ENCODE measurements around the gene GRM7. TPM values are rescaled to one million over a fixed set of nuclear protein-coding genes. Genes with fewer than 3 reads are reported as not detected.

The GRM7 gene
- total RNA-seq, 1 experiment from 2014 or later, result not detected

DNA sequence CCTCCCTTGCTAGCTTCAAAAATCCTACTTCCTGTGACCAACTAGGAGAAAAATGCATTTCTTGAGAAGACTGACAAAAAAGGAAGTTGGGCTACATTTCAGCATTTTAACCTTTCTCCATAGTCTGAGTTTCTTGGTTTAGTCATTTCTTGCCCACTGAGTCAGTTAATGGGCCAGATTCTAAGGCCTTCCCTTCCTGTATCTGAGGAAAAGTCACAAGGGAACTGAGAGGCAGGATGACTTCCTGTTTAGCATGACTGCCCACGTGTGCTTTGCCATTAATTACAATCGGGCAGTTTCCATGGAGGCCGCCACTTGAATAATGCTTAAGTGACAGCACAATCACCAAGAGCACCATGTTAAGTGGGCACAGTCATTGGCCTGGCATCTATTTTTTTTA, 846.3 kb downstream of the GRM7 start:
- TF ChIP-seq, protein P1, sequence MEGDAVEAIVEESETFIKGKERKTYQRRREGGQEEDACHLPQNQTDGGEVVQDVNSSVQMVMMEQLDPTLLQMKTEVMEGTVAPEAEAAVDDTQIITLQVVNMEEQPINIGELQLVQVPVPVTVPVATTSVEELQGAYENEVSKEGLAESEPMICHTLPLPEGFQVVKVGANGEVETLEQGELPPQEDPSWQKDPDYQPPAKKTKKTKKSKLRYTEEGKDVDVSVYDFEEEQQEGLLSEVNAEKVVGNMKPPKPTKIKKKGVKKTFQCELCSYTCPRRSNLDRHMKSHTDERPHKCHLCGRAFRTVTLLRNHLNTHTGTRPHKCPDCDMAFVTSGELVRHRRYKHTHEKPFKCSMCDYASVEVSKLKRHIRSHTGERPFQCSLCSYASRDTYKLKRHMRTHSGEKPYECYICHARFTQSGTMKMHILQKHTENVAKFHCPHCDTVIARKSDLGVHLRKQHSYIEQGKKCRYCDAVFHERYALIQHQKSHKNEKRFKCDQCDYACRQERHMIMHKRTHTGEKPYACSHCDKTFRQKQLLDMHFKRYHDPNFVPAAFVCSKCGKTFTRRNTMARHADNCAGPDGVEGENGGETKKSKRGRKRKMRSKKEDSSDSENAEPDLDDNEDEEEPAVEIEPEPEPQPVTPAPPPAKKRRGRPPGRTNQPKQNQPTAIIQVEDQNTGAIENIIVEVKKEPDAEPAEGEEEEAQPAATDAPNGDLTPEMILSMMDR (conservative IDR thresholded peaks at IDR 0.05; ENCODE audit: low read depth, low read length), result no peak
- TF ChIP-seq EZH2 (IDR thresholded peaks at IDR 0.05; ENCODE audit: low read length, unreplicated experiment) (no peak), EZH2phosphoT487 (IDR thresholded peaks at IDR 0.05; ENCODE audit: borderline replicate concordance, low read length) (no peak)
- H3K4me2 ChIP-seq (ENCODE audit: low read length), result no peak overlapping the region
- no peak overlapping the region for H3K27ac ChIP-seq (ENCODE audit: low read length)
- no peaks in the 10 kb centered on the region for H3K9me2 ChIP-seq (replicated peaks; ENCODE audit: low read length)
- peaks cover 10% of the 10 kb centered on the region for H3K9me3 ChIP-seq (ENCODE audit: low read length)
- BruUV-seq (replicated peaks), result no TSS peak
- intact Hi-C loops (cut with micrococcal nuclease), result no loop called here
- no peak overlapping the region for H2AFZ ChIP-seq (ENCODE audit: low read length)
- no peaks in the 10 kb centered on the region for H3K4me1 ChIP-seq (ENCODE audit: insufficient read depth, low read length)
- CTCF ChIA-PET, result no interaction called here
- H3K36me3 ChIP-seq (ENCODE audit: low read depth, low read length), result no peaks in the 10 kb centered on the region
- no peak for ATAC-seq
- H3K4me3 ChIP-seq (ENCODE audit: low read length), result no peak overlapping the region
- H3K27me3 ChIP-seq (ENCODE audit: low read length), result no peaks in the 10 kb centered on the region
- POLR2A ChIA-PET (ENCODE audit: unreplicated experiment), result no interaction called here
- no peak for DNase-seq
- no peak overlapping the region for H3K9ac ChIP-seq (ENCODE audit: low read length)
- no peaks in the 10 kb centered on the region for H4K20me1 ChIP-seq (ENCODE audit: low read length)
- no peaks in the 10 kb centered on the region for H3K79me2 ChIP-seq (ENCODE audit: low read length)
- H3F3A ChIP-seq (ENCODE audit: low read length, unreplicated experiment), result no peaks in the 10 kb centered on the region

DNA sequence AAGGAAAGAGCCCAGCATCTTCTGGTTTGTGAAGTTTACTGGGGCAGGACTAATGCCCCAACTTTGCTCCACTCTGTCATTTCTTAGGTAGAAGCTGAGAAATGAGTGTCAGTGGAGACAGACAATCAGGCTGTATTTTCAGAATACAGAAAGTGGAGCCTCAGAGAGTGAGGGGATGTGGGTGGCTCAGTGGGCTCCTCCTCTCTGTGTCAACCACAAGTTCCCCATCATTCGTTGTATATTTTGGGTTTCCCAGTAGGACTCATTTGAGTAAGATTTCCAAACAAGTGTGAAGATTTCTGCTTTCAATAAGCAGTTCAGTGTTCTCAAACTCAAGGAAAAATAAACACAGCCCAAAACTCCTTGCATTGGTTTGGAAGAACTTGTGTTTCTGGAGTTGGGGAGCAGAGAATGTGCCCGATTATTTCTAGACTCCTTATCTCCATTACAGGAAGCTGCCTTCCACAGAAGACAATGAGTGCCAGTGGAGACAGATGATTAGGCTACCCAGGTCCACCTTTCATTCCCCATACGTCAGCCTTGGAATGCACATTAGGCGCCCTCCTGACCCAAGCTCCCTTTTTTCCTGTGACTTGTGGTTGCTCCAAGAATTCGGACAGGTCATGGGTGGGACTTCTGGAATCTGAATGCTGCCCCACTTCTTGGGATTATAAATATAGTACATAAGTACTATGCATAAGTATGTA, 848.6 kb downstream of the GRM7 start:
- Histone ChIP-seq H3K79me2 (ENCODE audit: low read length) (no peaks in the 10 kb centered on the region), H3K27me3 (ENCODE audit: low read length) (no peaks in the 10 kb centered on the region), H3K4me3 (ENCODE audit: low read length) (no peak overlapping the region), H3K9me3 (ENCODE audit: low read length) (peaks cover 13% of the 10 kb centered on the region), H3K36me3 (ENCODE audit: low read depth, low read length) (no peaks in the 10 kb centered on the region), H3K9ac (ENCODE audit: low read length) (no peak overlapping the region), H3K9me2 (replicated peaks; ENCODE audit: low read length) (no peaks in the 10 kb centered on the region), H3K27ac (ENCODE audit: low read length) (no peak overlapping the region), H3K4me2 (ENCODE audit: low read length) (no peak overlapping the region), H4K20me1 (ENCODE audit: low read length) (no peaks in the 10 kb centered on the region), H3F3A (ENCODE audit: low read length, unreplicated experiment) (no peaks in the 10 kb centered on the region), H3K4me1 (ENCODE audit: insufficient read depth, low read length) (no peaks in the 10 kb centered on the region), H2AFZ (ENCODE audit: low read length) (no peak overlapping the region)
- BruUV-seq (replicated peaks), result no TSS peak
- DNase-seq (no peak), ATAC-seq (no peak)
- TF ChIP-seq EZH2phosphoT487 (IDR thresholded peaks at IDR 0.05; ENCODE audit: borderline replicate concordance, low read length), result no peak
- TF ChIP-seq EZH2 (IDR thresholded peaks at IDR 0.05; ENCODE audit: low read length, unreplicated experiment), result no peak
- TF ChIP-seq, protein P1 (conservative IDR thresholded peaks at IDR 0.05; ENCODE audit: low read depth, low read length), result no peak
- POLR2A ChIA-PET (ENCODE audit: unreplicated experiment), result no interaction called here
- CTCF ChIA-PET, result no interaction called here
- intact Hi-C loops (cut with micrococcal nuclease), result no loop called here

DNA sequence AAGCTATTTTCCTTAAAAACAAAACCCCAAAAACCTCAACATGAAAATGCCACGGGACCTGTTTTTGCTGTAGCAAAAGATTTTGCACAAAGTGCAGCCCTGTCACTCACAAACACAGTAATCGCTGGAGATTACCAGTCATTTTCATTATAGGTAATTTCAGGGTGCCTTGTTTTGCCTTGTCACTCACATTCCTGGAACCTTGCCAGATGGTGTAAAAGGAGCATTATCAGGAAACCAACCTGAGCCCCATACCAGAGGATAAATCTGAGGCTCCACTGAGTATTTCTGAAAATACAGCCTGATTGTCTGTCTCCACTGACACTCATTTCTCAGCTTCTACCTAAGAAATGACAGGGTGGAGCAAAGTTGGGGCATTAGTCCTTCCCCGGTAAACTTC, 849.4 kb downstream of the GRM7 start:
- CTCF ChIA-PET, result no interaction called here
- Histone ChIP-seq H3K27ac (ENCODE audit: low read length) (no peak overlapping the region), H3K4me1 (ENCODE audit: insufficient read depth, low read length) (no peaks in the 10 kb centered on the region), H3K36me3 (ENCODE audit: low read depth, low read length) (no peaks in the 10 kb centered on the region), H3K79me2 (ENCODE audit: low read length) (no peaks in the 10 kb centered on the region), H4K20me1 (ENCODE audit: low read length) (no peaks in the 10 kb centered on the region), H3K9me2 (replicated peaks; ENCODE audit: low read length) (no peaks in the 10 kb centered on the region), H3K9ac (ENCODE audit: low read length) (no peak overlapping the region), H3K9me3 (ENCODE audit: low read length) (peaks cover 16% of the 10 kb centered on the region), H3K4me2 (ENCODE audit: low read length) (no peak overlapping the region), H3K27me3 (ENCODE audit: low read length) (no peaks in the 10 kb centered on the region), H3K4me3 (ENCODE audit: low read length) (no peak overlapping the region), H2AFZ (ENCODE audit: low read length) (no peak overlapping the region), H3F3A (ENCODE audit: low read length, unreplicated experiment) (no peaks in the 10 kb centered on the region)
- no TSS peak for BruUV-seq (replicated peaks)
- POLR2A ChIA-PET (ENCODE audit: unreplicated experiment), result no interaction called here
- TF ChIP-seq EZH2 (IDR thresholded peaks at IDR 0.05; ENCODE audit: low read length, unreplicated experiment), result no peak
- no peak for TF ChIP-seq EZH2phosphoT487 (IDR thresholded peaks at IDR 0.05; ENCODE audit: borderline replicate concordance, low read length)
- TF ChIP-seq, protein P1 (conservative IDR thresholded peaks at IDR 0.05; ENCODE audit: low read depth, low read length), result no peak
- DNase-seq (no peak), ATAC-seq (no peak)
- intact Hi-C loops (cut with micrococcal nuclease), result no loop called here

Data from PC-3 (cell line).